Aorta (tissue), 5 donors: Measurements from ENCODE around the gene RAB3GAP1. TPM values are rescaled to one million over a fixed set of nuclear protein-coding genes. Genes with fewer than 3 reads are reported as not detected.

ENCODE experiments used
- ATAC-seq: fragments of 200-7000 bp; cut with Tn5 transposase; one replicate; pipeline ENCODE4 v1.9.1; 2022; ENCODE audit warnings: moderate library complexity; ENCODE audit not compliant: low FRiP score
- DNase-seq, 2 donors: peaks; one replicate each; pipeline ENCODE4 v3.0.0-alpha.2; 2020
- H3K27ac ChIP-seq, 2 donors: one replicate each; pipeline ENCODE4 v1.5.1; 2013; ENCODE audit warnings: low read length in 2 of 2, mild to moderate bottlenecking in 2 of 2, moderate library complexity in 2 of 2, control low read depth in 1 of 2, inconsistent platforms in 1 of 2, low read depth in 1 of 2
- H3K27me3 ChIP-seq, 2 donors: one replicate each; pipeline ENCODE4 v1.6.1; 2013; ENCODE audit warnings: control low read depth in 1 of 2, low read length in 1 of 2, mild to moderate bottlenecking in 1 of 2, moderate library complexity in 1 of 2; ENCODE audit not compliant: insufficient read depth in 2 of 2, control insufficient read depth in 1 of 2
- H3K36me3 ChIP-seq, 2 donors: one replicate each; pipeline ENCODE4 v1.6.1; 2013; ENCODE audit warnings: control low read depth in 1 of 2, low read length in 1 of 2, mild to moderate bottlenecking in 1 of 2; ENCODE audit not compliant: insufficient read depth in 2 of 2, control insufficient read depth in 1 of 2
- H3K4me1 ChIP-seq, 2 donors: one replicate each; pipeline ENCODE4 v1.6.1; 2013; ENCODE audit warnings: low read length in 2 of 2, control low read depth in 1 of 2, mild to moderate bottlenecking in 1 of 2, moderate library complexity in 1 of 2; ENCODE audit not compliant: insufficient read depth in 2 of 2, control insufficient read depth in 1 of 2
- H3K4me3 ChIP-seq, 2 donors: one replicate each; pipeline ENCODE4 v1.5.1; 2013; ENCODE audit warnings: low read length in 2 of 2, control low read depth in 1 of 2, mild to moderate bottlenecking in 1 of 2
- H3K9me3 ChIP-seq: one replicate; pipeline ENCODE4 v1.6.1; 2013; ENCODE audit warnings: mild to moderate bottlenecking, low read length; ENCODE audit not compliant: control insufficient read depth
- WGBS, 2 donors: extraction: QIAGEN DNeasy Blood & Tissue Kit; methylation state at CpG; one replicate each; pipeline ENCODE4 v1.1.7; 2013; 5-methylcytosine and 5-hydroxymethylcytosine counted together
- intact Hi-C, 2 donors: fragments of 100-400 bp; cut with DNase I; formaldehyde crosslinking; loops; one replicate each; pipeline versions ENCODE4 v1.14.2 to v1.15.0; 2022
- long read RNA-seq, 2 donors: library from polyadenylated mRNA; unstranded; transcript quantifications; one replicate each; pipeline ENCODE4 v2.0.0, GENCODE V29; 2020 to 2021
- polyA plus RNA-seq, 2 donors: library from polyadenylated mRNA; stranded (reverse); fragments of 200-250 nt; gene quantifications; one replicate each; pipeline ENCODE4 v1.2.3, GENCODE V29; 2013
- total RNA-seq, 2 donors: library from RNA; stranded (reverse); fragmentation: NEBNext Ultra II Directional; extraction: Animal tissue kit (Norgen Biotek cat#: 25700); gene quantifications; one replicate each; pipeline ENCODE4 v1.2.1, GENCODE V29; 2021
- donor health status: healthy with polysubstance abuse.
- donor health status: Bipolar disorder and iron deficiency.
- donor health status: DM: no; HTN: no; CAD: no.
- donor health status: DM: no; HTN: no; CAD: no.
- donor health status: DM: yes; HTN: yes; CAD: no.

The RAB3GAP1 gene
- total RNA-seq (10 to 100 TPM; 61.2 to 86.1 TPM), polyA plus RNA-seq (10 to 100 TPM; 30.2 to 36.8 TPM)
- long read RNA-seq, donor 1, partial matches to known transcripts: 38 of 58 reads
- long read RNA-seq, donor 1, other reads (novel, unspliced or antisense): 17 of 58 reads
- long read RNA-seq, donor 2, full-length matches to known transcripts: 8 of 31 reads
- long read RNA-seq, donor 2, partial matches to known transcripts: 5 of 31 reads
- long read RNA-seq, donor 2, other reads (novel, unspliced or antisense): 18 of 31 reads

GRCh38 chr2:135052042-135052876, at the start of gene RAB3GAP1:
Gene RAB3GAP1 (plus strand): TSS chr2:135052292. CDS start chr2:135052308, 16 bp downstream.
- H3K27me3 ChIP-seq: no peaks in the 10 kb centered on the region
- H3K4me3 ChIP-seq: peak within 1 kb of the TSS; percentile 95 to 98
- no peaks in the 10 kb centered on the region for H3K9me3 ChIP-seq
- DNase-seq (peak; percentile 89 to 92), ATAC-seq (peak; percentile 93)
- H3K27ac ChIP-seq: peak within 1 kb of the TSS; percentile 73 to 99
- intact Hi-C loops: loop anchor here in 1 of 2 donors (2.0 kb wide), 1 partner anchor 479 kb away; the partner anchor contains the start of genes R3HDM1 and ZRANB3
- no peaks in the 10 kb centered on the region for H3K36me3 ChIP-seq
- peaks cover 0 to 3% of the 10 kb centered on the region in 2 donors for H3K4me1 ChIP-seq
- 0% methylated on average over 45 of the region's 45 CpGs for WGBS, 2 donors

GRCh38 chr2:135002836-135003235, 49.3 kb upstream of the RAB3GAP1 start:
- no peaks in the 10 kb centered on the region for H3K9me3 ChIP-seq
- no peak overlapping the region for H3K27ac ChIP-seq
- ATAC-seq (no peak), DNase-seq (no peak)
- no peaks in the 10 kb centered on the region for H3K4me1 ChIP-seq
- no peaks in the 10 kb centered on the region for H3K36me3 ChIP-seq
- 83 to 86% methylated on average over 4 of the region's 4 CpGs for WGBS, 2 donors
- H3K4me3 ChIP-seq: no peak overlapping the region
- no peaks in the 10 kb centered on the region for H3K27me3 ChIP-seq
- intact Hi-C loops: loop anchor here (5.0 kb wide), 1 partner anchor 709 kb away; no protein-coding TSS in a partner anchor

- Histone ChIP-seq H3K27ac (no peak overlapping the region), H3K4me1 (no peaks in the 10 kb centered on the region), H3K27me3 (no peaks in the 10 kb centered on the region), H3K9me3 (no peaks in the 10 kb centered on the region), H3K4me3 (no peak overlapping the region), H3K36me3 (no peaks in the 10 kb centered on the region)
- intact Hi-C loops: loop anchor here (5.0 kb wide), 1 partner anchor 708 kb away; no protein-coding TSS in a partner anchor
- ATAC-seq (peak; percentile 94), DNase-seq (peak; percentile 77 to 90)
- 3 to 5% methylated on average over 17 of the region's 17 CpGs for WGBS, 2 donors
These were observed 47.9 kb upstream of the RAB3GAP1 start for GRCh38 chr2:135004005-135004746.

GRCh38 chr2:135005753-135006152, 46.3 kb upstream of the RAB3GAP1 start:
- H3K4me3 ChIP-seq: no peak overlapping the region
- no peaks in the 10 kb centered on the region for H3K36me3 ChIP-seq
- no peak for ATAC-seq
- DNase-seq: no peak
- H3K4me1 ChIP-seq: no peaks in the 10 kb centered on the region
- H3K27ac ChIP-seq: no peak overlapping the region
- intact Hi-C loops: no loop called here
- H3K9me3 ChIP-seq: no peaks in the 10 kb centered on the region
- 36 to 40% methylated on average over 3 of the region's 3 CpGs for WGBS, 2 donors
- H3K27me3 ChIP-seq: no peaks in the 10 kb centered on the region

GRCh38 chr2:135009339-135009738, 42.8 kb upstream of the RAB3GAP1 start:
- intact Hi-C loops: no loop called here
- 83 to 97% methylated on average over 1 of the region's 1 CpG for WGBS, 2 donors
- DNase-seq (no peak), ATAC-seq (no peak)
- Histone ChIP-seq H3K9me3 (no peaks in the 10 kb centered on the region), H3K4me1 (no peaks in the 10 kb centered on the region), H3K36me3 (no peaks in the 10 kb centered on the region), H3K27ac (no peak overlapping the region), H3K4me3 (no peak overlapping the region), H3K27me3 (no peaks in the 10 kb centered on the region)

GRCh38 chr2:135010200-135010942, 41.7 kb upstream of the RAB3GAP1 start:
- Histone ChIP-seq H3K4me1 (no peaks in the 10 kb centered on the region), H3K27ac (no peak overlapping the region), H3K9me3 (no peaks in the 10 kb centered on the region), H3K27me3 (no peaks in the 10 kb centered on the region), H3K36me3 (no peaks in the 10 kb centered on the region), H3K4me3 (no peak overlapping the region)
- WGBS, 2 donors: 80 to 83% methylated on average over 10 of the region's 10 CpGs
- intact Hi-C loops: no loop called here
- no peak for DNase-seq
- ATAC-seq: no peak

GRCh38 chr2:135011633-135012032, 40.5 kb upstream of the RAB3GAP1 start:
- H3K4me3 ChIP-seq: no peak overlapping the region
- no peaks in the 10 kb centered on the region for H3K27me3 ChIP-seq
- DNase-seq (no peak), ATAC-seq (no peak)
- H3K27ac ChIP-seq: no peak overlapping the region
- no peaks in the 10 kb centered on the region for H3K36me3 ChIP-seq
- H3K9me3 ChIP-seq: no peaks in the 10 kb centered on the region
- intact Hi-C loops: no loop called here
- H3K4me1 ChIP-seq: no peaks in the 10 kb centered on the region

- ATAC-seq (no peak), DNase-seq (no peak)
- no peaks in the 10 kb centered on the region for H3K27me3 ChIP-seq
- no peak overlapping the region for H3K27ac ChIP-seq
- H3K36me3 ChIP-seq: no peaks in the 10 kb centered on the region
- intact Hi-C loops: no loop called here
- H3K4me3 ChIP-seq: no peak overlapping the region
- no peaks in the 10 kb centered on the region for H3K4me1 ChIP-seq
- H3K9me3 ChIP-seq: no peaks in the 10 kb centered on the region
- 74 to 79% methylated on average over 1 of the region's 1 CpG for WGBS, 2 donors
These were observed 30.5 kb upstream of the RAB3GAP1 start for GRCh38 chr2:135021618-135022017.
